Measurements from ENCODE around the gene GRIK2. TPM values are rescaled to one million over a fixed set of nuclear protein-coding genes. Genes with fewer than 3 reads are reported as not detected.

The GRIK2 gene
- total and polyA plus RNA-seq, 2 experiments from 2014 or later: 0.21 to 0.45 TPM

GRCh38 chr6:101650402-101651100, 257.0 kb downstream of the GRIK2 start:
- Histone ChIP-seq H3K27me3 (no peaks in the 10 kb centered on the region), H3K4me1 (ENCODE audit: low read depth) (no peaks in the 10 kb centered on the region), H3K27ac (no peak overlapping the region), H3K36me3 (no peaks in the 10 kb centered on the region), H3K9me3 (ENCODE audit: low read depth) (no peaks in the 10 kb centered on the region), H3K4me3 (no peak overlapping the region)
- DNase-seq (ENCODE audit: low read depth in 1 of 2, low spot score in 1 of 2): no peak
- TF ChIP-seq, protein P1, sequence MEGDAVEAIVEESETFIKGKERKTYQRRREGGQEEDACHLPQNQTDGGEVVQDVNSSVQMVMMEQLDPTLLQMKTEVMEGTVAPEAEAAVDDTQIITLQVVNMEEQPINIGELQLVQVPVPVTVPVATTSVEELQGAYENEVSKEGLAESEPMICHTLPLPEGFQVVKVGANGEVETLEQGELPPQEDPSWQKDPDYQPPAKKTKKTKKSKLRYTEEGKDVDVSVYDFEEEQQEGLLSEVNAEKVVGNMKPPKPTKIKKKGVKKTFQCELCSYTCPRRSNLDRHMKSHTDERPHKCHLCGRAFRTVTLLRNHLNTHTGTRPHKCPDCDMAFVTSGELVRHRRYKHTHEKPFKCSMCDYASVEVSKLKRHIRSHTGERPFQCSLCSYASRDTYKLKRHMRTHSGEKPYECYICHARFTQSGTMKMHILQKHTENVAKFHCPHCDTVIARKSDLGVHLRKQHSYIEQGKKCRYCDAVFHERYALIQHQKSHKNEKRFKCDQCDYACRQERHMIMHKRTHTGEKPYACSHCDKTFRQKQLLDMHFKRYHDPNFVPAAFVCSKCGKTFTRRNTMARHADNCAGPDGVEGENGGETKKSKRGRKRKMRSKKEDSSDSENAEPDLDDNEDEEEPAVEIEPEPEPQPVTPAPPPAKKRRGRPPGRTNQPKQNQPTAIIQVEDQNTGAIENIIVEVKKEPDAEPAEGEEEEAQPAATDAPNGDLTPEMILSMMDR (IDR thresholded peaks at IDR 0.05; ENCODE audit: low read depth, low read length): no peak

- no peaks in the 10 kb centered on the region for H3K36me3 ChIP-seq
- H3K9me3 ChIP-seq (ENCODE audit: low read depth): no peaks in the 10 kb centered on the region
- H3K4me3 ChIP-seq: no peak overlapping the region
- H3K27ac ChIP-seq: no peak overlapping the region
- H3K27me3 ChIP-seq: no peaks in the 10 kb centered on the region
- H3K4me1 ChIP-seq (ENCODE audit: low read depth): no peaks in the 10 kb centered on the region
- DNase-seq (ENCODE audit: low read depth in 1 of 2, low spot score in 1 of 2): no peak
- TF ChIP-seq, protein P1 (IDR thresholded peaks at IDR 0.05; ENCODE audit: low read depth, low read length): no peak
Observed at GRCh38 chr6:101652079-101652478, 258.6 kb downstream of the GRIK2 start.

DNA sequence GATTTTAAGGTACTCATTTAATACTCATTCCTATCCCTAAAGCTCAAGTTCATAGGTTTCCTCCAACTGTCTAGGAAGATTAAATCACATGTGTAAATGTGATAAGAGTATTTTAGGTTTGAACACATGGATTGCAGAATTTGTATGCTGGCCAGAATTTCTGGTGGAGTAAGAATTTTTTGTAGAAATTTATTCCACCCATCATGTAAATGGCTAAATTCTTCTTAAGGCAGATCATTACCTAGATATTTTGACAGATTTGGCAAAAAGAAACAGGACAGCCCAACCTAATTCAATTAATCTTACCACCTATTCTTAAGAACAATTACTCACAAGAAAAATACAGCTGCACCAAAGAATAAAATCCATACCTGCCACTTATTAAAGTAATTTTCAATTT, 261.6 kb downstream of the GRIK2 start:
- no peaks in the 10 kb centered on the region for H3K36me3 ChIP-seq
- TF ChIP-seq, protein P1 (IDR thresholded peaks at IDR 0.05; ENCODE audit: low read depth, low read length): no peak
- no peak for DNase-seq (ENCODE audit: low read depth in 1 of 2, low spot score in 1 of 2)
- no peaks in the 10 kb centered on the region for H3K27me3 ChIP-seq
- no peak overlapping the region for H3K4me3 ChIP-seq
- no peaks in the 10 kb centered on the region for H3K4me1 ChIP-seq (ENCODE audit: low read depth)
- no peak overlapping the region for H3K27ac ChIP-seq
- H3K9me3 ChIP-seq (ENCODE audit: low read depth): no peaks in the 10 kb centered on the region

GRCh38 chr6:101662111-101662897, 268.8 kb downstream of the GRIK2 start:
- H3K4me1 ChIP-seq (ENCODE audit: low read depth): no peaks in the 10 kb centered on the region
- no peak overlapping the region for H3K27ac ChIP-seq
- no peak for DNase-seq (ENCODE audit: low read depth in 1 of 2, low spot score in 1 of 2)
- TF ChIP-seq, protein P1 (IDR thresholded peaks at IDR 0.05; ENCODE audit: low read depth, low read length): no peak
- H3K4me3 ChIP-seq: no peak overlapping the region
- no peaks in the 10 kb centered on the region for H3K9me3 ChIP-seq (ENCODE audit: low read depth)
- no peaks in the 10 kb centered on the region for H3K36me3 ChIP-seq
- H3K27me3 ChIP-seq: no peaks in the 10 kb centered on the region

DNA sequence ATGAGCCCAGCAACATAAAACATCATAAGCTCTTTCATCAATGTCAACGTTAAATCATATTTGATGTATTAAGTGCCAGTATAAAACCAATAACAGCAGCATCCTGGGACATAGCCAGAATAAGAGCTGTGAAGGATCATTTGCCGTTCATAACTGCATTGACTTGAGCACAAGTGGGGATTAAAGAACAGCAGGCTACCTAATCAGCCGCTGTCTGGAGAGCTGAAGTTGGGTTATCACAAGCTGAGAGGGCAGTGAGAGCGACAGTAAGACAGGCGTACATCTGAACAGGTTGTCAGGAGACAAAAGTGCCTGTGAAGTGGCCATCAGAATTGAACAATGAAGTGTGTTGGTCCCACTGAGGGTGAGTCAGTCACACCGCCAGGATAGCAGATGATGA, 269.6 kb downstream of the GRIK2 start:
- H3K9me3 ChIP-seq (ENCODE audit: low read depth): no peaks in the 10 kb centered on the region

More for the DNA sequence above, 269.6 kb downstream of the GRIK2 start:
- H3K4me3 ChIP-seq: no peak overlapping the region
- no peaks in the 10 kb centered on the region for H3K27me3 ChIP-seq
- no peak for DNase-seq (ENCODE audit: low read depth in 1 of 2, low spot score in 1 of 2)
- H3K4me1 ChIP-seq (ENCODE audit: low read depth): no peaks in the 10 kb centered on the region
- H3K27ac ChIP-seq: no peak overlapping the region
- no peaks in the 10 kb centered on the region for H3K36me3 ChIP-seq
- TF ChIP-seq, protein P1 (IDR thresholded peaks at IDR 0.05; ENCODE audit: low read depth, low read length): no peak

All from cardiac muscle cell (in vitro differentiated cells and primary cell).